ENCODE results near the gene CACNA1C. TPM values are rescaled to one million over a fixed set of nuclear protein-coding genes. Genes with fewer than 3 reads are reported as not detected.

Gene CACNA1C
- total RNA-seq, 1 experiment from 2014 or later: 1.1 TPM

DNA sequence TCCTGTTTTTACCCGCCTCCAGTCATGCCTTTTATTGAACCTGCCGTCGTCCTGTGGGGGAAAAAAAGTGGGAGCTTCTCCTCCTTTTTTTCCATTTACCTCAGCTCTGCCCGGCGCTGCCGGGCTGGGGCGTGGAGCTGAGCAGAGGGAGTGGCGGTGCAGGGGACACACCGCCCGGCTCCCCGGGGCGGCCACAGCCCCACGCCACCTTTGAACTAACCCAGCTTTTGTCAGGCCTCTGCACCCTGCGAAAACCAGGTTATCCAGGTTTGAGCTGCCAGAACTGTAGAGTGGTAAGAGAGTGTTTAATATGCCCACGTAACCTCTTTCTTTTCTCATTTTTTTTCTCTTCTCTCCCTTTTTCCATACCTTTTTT is 581.0 kb downstream of the CACNA1C start:
- Mint-ChIP-seq H3K36me3 (ENCODE audit: insufficient read depth in 1 of 3, low read depth in 3 of 3) (peaks cover 0 to 6% (median 0%) of the 10 kb centered on the region in 3 experiments; a peak in 2 of 7 replicates), H3K27ac (peak overlapping the region in 1 of 3 experiments; percentile 27; a peak in 1 of 7 replicates), H3K9me3 (peaks cover 2 to 3% of the 10 kb centered on the region in 2 experiments; a peak in 2 of 5 replicates), H3K4me3 (no peak overlapping the region), H3K27me3 (ENCODE audit: low read depth) (peaks cover 15% of the 10 kb centered on the region), H3K4me1 (peaks cover 8% of the 10 kb centered on the region in 2 experiments)
- H2BK5ac ChIP-seq (ENCODE audit: insufficient read length, low read length): no peak overlapping the region
- H3K79me2 ChIP-seq (ENCODE audit: insufficient read depth, low read length): no peaks in the 10 kb centered on the region
- no peak overlapping the region for H3K4me2 ChIP-seq (ENCODE audit: insufficient read depth, insufficient read length, low read length)
- H4K20me1 ChIP-seq (ENCODE audit: control insufficient read depth, insufficient read depth, insufficient read length): no peaks in the 10 kb centered on the region
- WGBS (ENCODE audit: extremely low coverage, insufficient read length, low lambda C conversion rate): no CpG with 5 or more reads among the region's 15 CpGs
- TF ChIP-seq, protein P1, sequence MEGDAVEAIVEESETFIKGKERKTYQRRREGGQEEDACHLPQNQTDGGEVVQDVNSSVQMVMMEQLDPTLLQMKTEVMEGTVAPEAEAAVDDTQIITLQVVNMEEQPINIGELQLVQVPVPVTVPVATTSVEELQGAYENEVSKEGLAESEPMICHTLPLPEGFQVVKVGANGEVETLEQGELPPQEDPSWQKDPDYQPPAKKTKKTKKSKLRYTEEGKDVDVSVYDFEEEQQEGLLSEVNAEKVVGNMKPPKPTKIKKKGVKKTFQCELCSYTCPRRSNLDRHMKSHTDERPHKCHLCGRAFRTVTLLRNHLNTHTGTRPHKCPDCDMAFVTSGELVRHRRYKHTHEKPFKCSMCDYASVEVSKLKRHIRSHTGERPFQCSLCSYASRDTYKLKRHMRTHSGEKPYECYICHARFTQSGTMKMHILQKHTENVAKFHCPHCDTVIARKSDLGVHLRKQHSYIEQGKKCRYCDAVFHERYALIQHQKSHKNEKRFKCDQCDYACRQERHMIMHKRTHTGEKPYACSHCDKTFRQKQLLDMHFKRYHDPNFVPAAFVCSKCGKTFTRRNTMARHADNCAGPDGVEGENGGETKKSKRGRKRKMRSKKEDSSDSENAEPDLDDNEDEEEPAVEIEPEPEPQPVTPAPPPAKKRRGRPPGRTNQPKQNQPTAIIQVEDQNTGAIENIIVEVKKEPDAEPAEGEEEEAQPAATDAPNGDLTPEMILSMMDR (conservative IDR thresholded peaks at IDR 0.05): no peak
- no peaks in the 10 kb centered on the region; the same call in 1 of the 2 replicates for H3K27me3 ChIP-seq (ENCODE audit: insufficient read depth, low read length)
- H3K4ac ChIP-seq (ENCODE audit: low read depth, low read length): no peak overlapping the region
- no peak overlapping the region for H2BK15ac ChIP-seq (ENCODE audit: low read depth, low read length)
- H3K27ac ChIP-seq (ENCODE audit: insufficient read length, low read depth, low read length): no peak overlapping the region
- H3K9me3 ChIP-seq (ENCODE audit: control insufficient read depth, low read depth, low read length): no peaks in the 10 kb centered on the region
- no peak overlapping the region for H4K91ac ChIP-seq (ENCODE audit: insufficient read length, low read depth, low read length)
- no peak overlapping the region for H4K5ac ChIP-seq (ENCODE audit: insufficient read length, low read depth, low read length)
- H2BK20ac ChIP-seq (ENCODE audit: low read depth, low read length, poor library complexity, severe bottlenecking): no peak overlapping the region
- H3K9ac ChIP-seq (ENCODE audit: extremely low read depth, insufficient read length, low read length): no peak overlapping the region
- no peak overlapping the region for H3K23ac ChIP-seq (ENCODE audit: insufficient read length, low read depth, low read length)
- no peak overlapping the region for H3K18ac ChIP-seq (ENCODE audit: insufficient read length, low read depth, low read length)
- no peaks in the 10 kb centered on the region for H3K79me1 ChIP-seq (ENCODE audit: insufficient read depth, low read depth, low read length, poor library complexity, severe bottlenecking)
- no peak overlapping the region for H2BK120ac ChIP-seq (ENCODE audit: low read depth, low read length, poor library complexity, severe bottlenecking)
- no peak overlapping the region for H2AK5ac ChIP-seq (ENCODE audit: insufficient read length, low read length)
- no peaks in the 10 kb centered on the region for H3K23me2 ChIP-seq (ENCODE audit: insufficient read length, low read depth, low read length, poor library complexity, severe bottlenecking)
- no peak for DNase-seq
- no peak overlapping the region for H2AFZ ChIP-seq (ENCODE audit: low read length)
- H3T11ph ChIP-seq (ENCODE audit: low read length): no peak overlapping the region
- H3K56ac ChIP-seq (ENCODE audit: insufficient read length, low read depth, low read length): no peak overlapping the region
- H3K4me1 ChIP-seq (ENCODE audit: insufficient read depth, low read length): no peaks in the 10 kb centered on the region
- H4K8ac ChIP-seq (replicated peaks; ENCODE audit: insufficient read length, low read depth, low read length): no peak overlapping the region
- no peak overlapping the region for H2BK12ac ChIP-seq (ENCODE audit: insufficient read length, low read depth, low read length)
- no peak overlapping the region for H3K14ac ChIP-seq (ENCODE audit: insufficient read depth, low read length)

Measured in H9 (cell line).